Caco-2 (cell line): ENCODE results near the gene GGT7. TPM values are rescaled to one million over a fixed set of nuclear protein-coding genes. Genes with fewer than 3 reads are reported as not detected.

ENCODE experiments used
- BruUV-seq: library from RNA; stranded (reverse); fragments of 400-500 nt; replicated peaks from 2 replicates; lab custom pipeline; 2021; lab: Mats Ljungman, UMichigan
- CTCF ChIA-PET: fragments of 300-600 bp; sonication (Branson Sonifier 250); formaldehyde crosslinking; loops from one replicate; lab custom pipeline; 2022; ENCODE audit warnings: antibody characterized with exemption; lab: Charles Lee
- POLR2A ChIA-PET: fragments of 300-600 bp; sonication (Branson Sonifier 250); formaldehyde crosslinking; loops from one replicate; lab custom pipeline; 2022; ENCODE audit warnings: antibody characterized with exemption; lab: Charles Lee
- DNase-seq, 2 experiments: peaks; one replicate each; pipeline versions ENCODE4 v3.0.0 to v3.0.0-alpha.2; 2020 to 2022
- H3K27me3 ChIP-seq: replicated peaks from 2 replicates; pipeline ENCODE4 v1.6.0; 2011; ENCODE audit warnings: low read length; ENCODE audit not compliant: control insufficient read depth, insufficient read depth
- H3K36me3 ChIP-seq: 2 replicates; pipeline ENCODE4 v1.5.1; 2011; ENCODE audit warnings: low read length; ENCODE audit not compliant: control insufficient read depth, insufficient read depth
- H3K4me1 ChIP-seq: fragments of 250-450 bp; sonication (Bioruptor Pico); 2 replicates; pipeline ENCODE4 v1.5.1; 2020; ENCODE audit warnings: mild to moderate bottlenecking
- H3K4me3 ChIP-seq: 2 replicates; pipeline ENCODE4 v1.5.1; 2011; ENCODE audit warnings: low read depth, mild to moderate bottlenecking, control low read depth, low read length
- H3K9me3 ChIP-seq: fragments of 250-450 bp; sonication (Bioruptor Pico); 2 replicates; pipeline ENCODE4 v1.5.1; 2020; ENCODE audit warnings: mild to moderate bottlenecking, moderate library complexity
- H3K27ac Mint-ChIP-seq: one replicate; pipeline ENCODE4 v1.8.0; 2022; ENCODE audit warnings: mixed read lengths; ENCODE audit not compliant: unreplicated experiment
- H3K27me3 Mint-ChIP-seq: one replicate; pipeline ENCODE4 v1.8.0; 2022; ENCODE audit warnings: mixed read lengths; ENCODE audit not compliant: insufficient read depth, unreplicated experiment
- H3K36me3 Mint-ChIP-seq: one replicate; pipeline ENCODE4 v1.8.0; 2022; ENCODE audit warnings: mild to moderate bottlenecking, mixed read lengths; ENCODE audit not compliant: insufficient read depth, unreplicated experiment
- H3K4me1 Mint-ChIP-seq: one replicate; pipeline ENCODE4 v1.8.0; 2022; ENCODE audit warnings: low read depth, mixed read lengths; ENCODE audit not compliant: unreplicated experiment
- H3K4me3 Mint-ChIP-seq: one replicate; pipeline ENCODE4 v1.8.0; 2022; ENCODE audit warnings: mild to moderate bottlenecking, moderate library complexity, mixed read lengths; ENCODE audit not compliant: unreplicated experiment
- H3K9me3 Mint-ChIP-seq: one replicate; pipeline ENCODE4 v1.8.0; 2022; ENCODE audit warnings: mixed read lengths; ENCODE audit not compliant: unreplicated experiment
- CTCF ChIP-seq, 2 experiments: fragments of 200-600 bp in 1 of 2; IDR thresholded peaks; 1 replicate in 1 of 2; 2 replicates in 1 of 2; pipeline versions ENCODE4 v1.5.1 to v1.8.0; 2011 to 2022; ENCODE audit warnings: antibody characterized with exemption in 1 of 2, control low read depth in 1 of 2, inconsistent platforms in 1 of 2, low read depth in 1 of 2, low read length in 1 of 2, mild to moderate bottlenecking in 1 of 2, moderate library complexity in 1 of 2; ENCODE audit not compliant: insufficient read depth in 1 of 2, severe bottlenecking in 1 of 2, unreplicated experiment in 1 of 2
- intact Hi-C: fragments of 100-400 bp; cut with micrococcal nuclease; formaldehyde crosslinking; loops from one replicate; pipeline ENCODE4 v1.10.0; 2022; ENCODE audit not compliant: unreplicated experiment
- total RNA-seq: library from RNA; stranded (reverse); gene quantifications from 2 replicates; pipeline ENCODE4 v1.2.3, GENCODE V29; 2022

GGT7 gene
- total RNA-seq, 1 experiment from 2014 or later: 46.2 TPM

GRCh38 chr20:34859367-34859766, 13.3 kb downstream of the GGT7 start:
- H3K27ac Mint-ChIP-seq: no peak overlapping the region
- TF ChIP-seq CTCF (IDR thresholded peaks at IDR 0.05; ENCODE audit: insufficient read depth in 1 of 2, low read depth in 1 of 2, low read length in 1 of 2, severe bottlenecking in 1 of 2, unreplicated experiment in 1 of 2): no peak
- intact Hi-C loops: no loop called here
- H3K36me3 Mint-ChIP-seq: peaks cover 6% of the 10 kb centered on the region
- no peaks in the 10 kb centered on the region for H3K27me3 Mint-ChIP-seq
- Histone ChIP-seq H3K4me1 (no peaks in the 10 kb centered on the region), H3K36me3 (peaks cover 5% of the 10 kb centered on the region), H3K27me3 (no peaks in the 10 kb centered on the region), H3K4me3 (no peak overlapping the region), H3K9me3 (no peaks in the 10 kb centered on the region)
- ChIA-PET POLR2A (no interaction called here), CTCF (interaction anchor here (0.6 kb wide), 1 partner anchor 283 kb away, joined by 3 read pairs; no protein-coding TSS in a partner anchor)
- H3K4me3 Mint-ChIP-seq: no peak overlapping the region
- no peaks in the 10 kb centered on the region for H3K4me1 Mint-ChIP-seq
- H3K9me3 Mint-ChIP-seq: no peaks in the 10 kb centered on the region
- BruUV-seq: no TSS peak
- no peak for DNase-seq

- Mint-ChIP-seq H3K4me3 (no peak overlapping the region), H3K36me3 (peaks cover 10% of the 10 kb centered on the region), H3K9me3 (no peaks in the 10 kb centered on the region), H3K4me1 (no peaks in the 10 kb centered on the region), H3K27me3 (no peaks in the 10 kb centered on the region), H3K27ac (no peak overlapping the region)
- TF ChIP-seq CTCF (IDR thresholded peaks at IDR 0.05; ENCODE audit: insufficient read depth in 1 of 2, low read depth in 1 of 2, low read length in 1 of 2, severe bottlenecking in 1 of 2, unreplicated experiment in 1 of 2): no peak
- intact Hi-C loops: no loop called here
- Histone ChIP-seq H3K4me3 (no peak overlapping the region), H3K27me3 (no peaks in the 10 kb centered on the region), H3K36me3 (peaks cover 6% of the 10 kb centered on the region), H3K9me3 (no peaks in the 10 kb centered on the region), H3K4me1 (no peaks in the 10 kb centered on the region)
- ChIA-PET POLR2A (no interaction called here), CTCF (interaction anchor here (0.6 kb wide), 2 partner anchors 14 to 187 kb away, joined by 3 to 9 read pairs; no protein-coding TSS in a partner anchor)
- no TSS peak for BruUV-seq
- peak in 1 of 2 experiments; percentile 49 for DNase-seq
Measured at GRCh38 chr20:34852298-34852697, 20.4 kb downstream of the GGT7 start.

GRCh38 chr20:34850969-34851368, 21.7 kb downstream of the GGT7 start:
- Mint-ChIP-seq H3K9me3 (no peaks in the 10 kb centered on the region), H3K4me3 (no peak overlapping the region), H3K36me3 (peaks cover 4% of the 10 kb centered on the region), H3K27ac (no peak overlapping the region), H3K4me1 (no peaks in the 10 kb centered on the region), H3K27me3 (no peaks in the 10 kb centered on the region)
- Histone ChIP-seq H3K27me3 (no peaks in the 10 kb centered on the region), H3K4me1 (no peaks in the 10 kb centered on the region), H3K4me3 (no peak overlapping the region), H3K9me3 (no peaks in the 10 kb centered on the region), H3K36me3 (peaks cover 4% of the 10 kb centered on the region)
- TF ChIP-seq CTCF (IDR thresholded peaks at IDR 0.05; ENCODE audit: insufficient read depth in 1 of 2, low read depth in 1 of 2, low read length in 1 of 2, severe bottlenecking in 1 of 2, unreplicated experiment in 1 of 2): no peak
- peak in 1 of 2 experiments; percentile 36 for DNase-seq
- POLR2A ChIA-PET: no interaction called here
- intact Hi-C loops: no loop called here
- BruUV-seq: no TSS peak
- CTCF ChIA-PET: interaction anchor here (0.6 kb wide), 1 partner anchor 107 kb away, joined by 7 read pairs; no protein-coding TSS in a partner anchor
